BE2C (cell line): Measurements from ENCODE around the gene PCBP1.

Experiments used
- DNase-seq: peaks from one replicate; pipeline ENCODE4 v3.0.0-alpha.2; 2020
- H3K27me3 ChIP-seq: fragments of 250-450 bp; sonication (Bioruptor Pico); 2 replicates; pipeline ENCODE4 v1.5.1; 2020; ENCODE audit warnings: mild to moderate bottlenecking
- H3K36me3 ChIP-seq: fragments of 250-450 bp; sonication (Bioruptor Pico); 2 replicates; pipeline ENCODE4 v1.5.1; 2020; ENCODE audit warnings: mild to moderate bottlenecking
- H3K4me1 ChIP-seq: fragments of 250-450 bp; sonication (Bioruptor Pico); 2 replicates; pipeline ENCODE4 v1.5.1; 2020
- H3K4me3 ChIP-seq: 2 replicates; pipeline ENCODE4 v1.5.1; 2011; ENCODE audit warnings: low read depth, low read length
- H3K9me3 ChIP-seq: fragments of 250-450 bp; sonication (Bioruptor Pico); 2 replicates; pipeline ENCODE4 v1.5.1; 2020
- TF ChIP-seq, protein P1 (sequence below): IDR thresholded peaks from 2 replicates; pipeline ENCODE4 v1.5.1; 2012; ENCODE audit warnings: mild to moderate bottlenecking, low read depth, low read length

The PCBP1 gene

DNA sequence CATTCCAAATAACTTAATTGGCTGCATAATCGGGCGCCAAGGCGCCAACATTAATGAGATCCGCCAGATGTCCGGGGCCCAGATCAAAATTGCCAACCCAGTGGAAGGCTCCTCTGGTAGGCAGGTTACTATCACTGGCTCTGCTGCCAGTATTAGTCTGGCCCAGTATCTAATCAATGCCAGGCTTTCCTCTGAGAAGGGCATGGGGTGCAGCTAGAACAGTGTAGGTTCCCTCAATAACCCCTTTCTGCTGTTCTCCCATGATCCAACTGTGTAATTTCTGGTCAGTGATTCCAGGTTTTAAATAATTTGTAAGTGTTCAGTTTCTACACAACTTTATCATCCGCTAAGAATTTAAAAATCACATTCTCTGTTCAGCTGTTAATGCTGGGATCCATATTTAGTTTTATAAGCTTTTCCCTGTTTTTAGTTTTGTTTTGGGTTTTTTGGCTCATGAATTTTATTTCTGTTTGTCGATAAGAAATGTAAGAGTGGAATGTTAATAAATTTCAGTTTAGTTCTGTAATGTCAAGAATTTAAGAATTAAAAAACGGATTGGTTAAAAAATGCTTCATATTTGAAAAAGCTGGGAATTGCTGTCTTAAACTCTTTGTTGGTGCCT is 1.4 kb downstream of the PCBP1 start:
- TF ChIP-seq, protein P1, sequence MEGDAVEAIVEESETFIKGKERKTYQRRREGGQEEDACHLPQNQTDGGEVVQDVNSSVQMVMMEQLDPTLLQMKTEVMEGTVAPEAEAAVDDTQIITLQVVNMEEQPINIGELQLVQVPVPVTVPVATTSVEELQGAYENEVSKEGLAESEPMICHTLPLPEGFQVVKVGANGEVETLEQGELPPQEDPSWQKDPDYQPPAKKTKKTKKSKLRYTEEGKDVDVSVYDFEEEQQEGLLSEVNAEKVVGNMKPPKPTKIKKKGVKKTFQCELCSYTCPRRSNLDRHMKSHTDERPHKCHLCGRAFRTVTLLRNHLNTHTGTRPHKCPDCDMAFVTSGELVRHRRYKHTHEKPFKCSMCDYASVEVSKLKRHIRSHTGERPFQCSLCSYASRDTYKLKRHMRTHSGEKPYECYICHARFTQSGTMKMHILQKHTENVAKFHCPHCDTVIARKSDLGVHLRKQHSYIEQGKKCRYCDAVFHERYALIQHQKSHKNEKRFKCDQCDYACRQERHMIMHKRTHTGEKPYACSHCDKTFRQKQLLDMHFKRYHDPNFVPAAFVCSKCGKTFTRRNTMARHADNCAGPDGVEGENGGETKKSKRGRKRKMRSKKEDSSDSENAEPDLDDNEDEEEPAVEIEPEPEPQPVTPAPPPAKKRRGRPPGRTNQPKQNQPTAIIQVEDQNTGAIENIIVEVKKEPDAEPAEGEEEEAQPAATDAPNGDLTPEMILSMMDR = no peak
- H3K9me3 ChIP-seq = no peaks in the 10 kb centered on the region
- peaks cover 6% of the 10 kb centered on the region; the same call in 1 of the 2 replicates for H3K4me1 ChIP-seq
- peak overlapping the region; percentile 89 for H3K4me3 ChIP-seq
- DNase-seq = no peak
- H3K36me3 ChIP-seq = peaks cover 13% of the 10 kb centered on the region
- no peaks in the 10 kb centered on the region for H3K27me3 ChIP-seq

- H3K9me3 ChIP-seq = no peaks in the 10 kb centered on the region
- no peaks in the 10 kb centered on the region for H3K27me3 ChIP-seq
- DNase-seq = peak; percentile 9
- H3K36me3 ChIP-seq = peaks cover 13% of the 10 kb centered on the region
- TF ChIP-seq, protein P1 = no peak
- H3K4me3 ChIP-seq = peak overlapping the region; percentile 89
- H3K4me1 ChIP-seq = peaks cover 6% of the 10 kb centered on the region; the same call in 1 of the 2 replicates
Measured at GRCh38 chr2:70089220-70089982, 2.1 kb downstream of the PCBP1 start.

DNA sequence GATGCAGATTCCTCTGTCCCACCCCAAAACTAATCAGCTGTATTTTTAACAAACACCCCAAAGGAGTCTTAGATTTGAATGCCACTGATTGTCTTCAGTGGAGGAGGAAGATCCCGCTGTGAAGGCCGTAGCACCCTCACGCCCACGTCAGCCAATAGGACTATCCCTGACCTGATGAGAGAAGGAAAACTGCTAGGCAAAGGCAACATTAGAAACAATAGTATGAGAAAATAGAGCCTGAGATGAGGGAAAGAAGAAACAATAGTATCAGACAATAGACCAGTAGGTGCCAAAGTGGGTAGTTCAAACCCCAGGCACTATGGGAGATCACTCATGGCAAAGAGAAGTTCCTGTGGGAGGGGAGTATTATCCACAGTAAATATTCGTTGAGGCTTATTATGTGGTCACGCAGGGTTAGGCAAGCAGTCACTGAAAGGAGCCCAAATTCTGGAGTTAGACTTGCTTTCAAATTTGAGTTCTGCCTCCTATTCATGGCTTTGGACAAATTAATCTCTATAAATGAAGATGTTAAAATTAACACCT is 2.8 kb downstream of the PCBP1 start:
- DNase-seq = no peak
- TF ChIP-seq, protein P1 = no peak
- no peak overlapping the region for H3K4me3 ChIP-seq
- no peaks in the 10 kb centered on the region for H3K9me3 ChIP-seq
- peaks cover 13% of the 10 kb centered on the region for H3K36me3 ChIP-seq
- H3K27me3 ChIP-seq = no peaks in the 10 kb centered on the region
- H3K4me1 ChIP-seq = peaks cover 6% of the 10 kb centered on the region; the same call in 1 of the 2 replicates

- DNase-seq = no peak
- TF ChIP-seq, protein P1 = no peak
- no peaks in the 10 kb centered on the region for H3K27me3 ChIP-seq
- no peaks in the 10 kb centered on the region for H3K9me3 ChIP-seq
- peaks cover 3% of the 10 kb centered on the region; the same call in 1 of the 2 replicates for H3K4me1 ChIP-seq
- H3K4me3 ChIP-seq = no peak overlapping the region
- H3K36me3 ChIP-seq = peaks cover 13% of the 10 kb centered on the region
Measured at GRCh38 chr2:70090706-70091334, 3.5 kb downstream of the PCBP1 start.

- H3K9me3 ChIP-seq = no peaks in the 10 kb centered on the region
- no peaks in the 10 kb centered on the region for H3K27me3 ChIP-seq
- H3K36me3 ChIP-seq = peaks cover 13% of the 10 kb centered on the region
- no peaks in the 10 kb centered on the region for H3K4me1 ChIP-seq
- TF ChIP-seq, protein P1 = no peak
- no peak for DNase-seq
- H3K4me3 ChIP-seq = no peak overlapping the region
Measured at GRCh38 chr2:70091364-70091763, 4.1 kb downstream of the PCBP1 start.
